SK-N-SH (cell line): Measurements from ENCODE around the gene TNRC6C. TPM values are rescaled to one million over a fixed set of nuclear protein-coding genes. Genes with fewer than 3 reads are reported as not detected.

Experiments used
- CTCF ChIA-PET: fragments of 300-600, 350-600 bp; formaldehyde crosslinking; extraction: SDS; loops from one replicate; lab custom pipeline; 2021; lab: Yijun Ruan, JAX
- POLR2A ChIA-PET: fragments of 350-600 bp; sonication (Branson Sonifier 250); formaldehyde crosslinking; extraction: SDS; loops from one replicate; lab custom pipeline; 2020; ENCODE audit warnings: antibody characterized with exemption, inconsistent platforms; lab: Yijun Ruan, JAX
- DNase-seq: peaks from one replicate; pipeline ENCODE4 v3.0.0; 2012
- H2AFZ ChIP-seq: fragments of 200-600 bp; sonication (generic); 2 replicates; pipeline ENCODE4 v1.8.1; 2016; ENCODE audit warnings: antibody characterized with exemption, mild to moderate bottlenecking, low read depth
- H3F3A ChIP-seq: fragments of 200-600 bp; sonication (generic); replicated peaks from 2 replicates; pipeline ENCODE3; 2016; ENCODE audit warnings: antibody characterized with exemption, mild to moderate bottlenecking; ENCODE audit not compliant: insufficient read depth
- H3K27ac ChIP-seq, 2 experiments: fragments of 200-500 bp in 1 of 2; fragments of 200-600 bp in 1 of 2; sonication (Bioruptor generic) in 1 of 2; sonication (generic), shearing (Covaris generic) in 1 of 2; 2 replicates each; pipeline versions ENCODE4 v1.5.1 to v1.6.1; 2014 to 2016; ENCODE audit warnings: low read depth in 2 of 2, inconsistent platforms in 1 of 2, low read length in 1 of 2, mild to moderate bottlenecking in 1 of 2, mixed read lengths in 1 of 2
- H3K27me3 ChIP-seq: fragments of 200-600 bp; sonication (generic), shearing (Covaris generic); 2 replicates; pipeline ENCODE4 v1.6.1; 2016; ENCODE audit warnings: mixed run types; ENCODE audit not compliant: insufficient read depth
- H3K36me3 ChIP-seq, 2 experiments: fragments of 200-500 bp in 1 of 2; fragments of 200-600 bp in 1 of 2; sonication (Bioruptor generic) in 1 of 2; sonication (generic) in 1 of 2; replicated peaks in 1 of 2; 2 replicates each; pipeline versions ENCODE3 to v1.5.1; 2014 to 2016; ENCODE audit warnings: low read length in 1 of 2, mild to moderate bottlenecking in 1 of 2; ENCODE audit not compliant: insufficient read depth in 2 of 2, control insufficient read depth in 1 of 2
- H3K4me1 ChIP-seq, 2 experiments: fragments of 200-500 bp in 1 of 2; fragments of 200-600 bp in 1 of 2; sonication (Bioruptor generic) in 1 of 2; sonication (generic), shearing (Covaris generic) in 1 of 2; 2 replicates each; pipeline versions ENCODE4 v1.5.1 to v1.6.1; 2014 to 2016; ENCODE audit warnings: low read depth in 1 of 2, low read length in 1 of 2, mixed run types in 1 of 2; ENCODE audit not compliant: insufficient read depth in 2 of 2, control insufficient read depth in 1 of 2
- H3K4me2 ChIP-seq: fragments of 200-600 bp; sonication (generic), shearing (Covaris generic); 2 replicates; pipeline ENCODE4 v1.6.1; 2017; ENCODE audit warnings: mixed run types
- H3K4me3 ChIP-seq, 2 experiments: fragments of 200-500 bp in 1 of 2; fragments of 200-600 bp in 1 of 2; sonication (Bioruptor generic) in 1 of 2; sonication (generic), shearing (Covaris generic) in 1 of 2; 2 replicates each; pipeline versions ENCODE4 v1.5.1 to v1.8.1; 2014 to 2016; ENCODE audit warnings: low read depth in 2 of 2, inconsistent platforms in 1 of 2, low read length in 1 of 2, mild to moderate bottlenecking in 1 of 2, mixed read lengths in 1 of 2, moderate library complexity in 1 of 2
- H3K79me2 ChIP-seq: fragments of 200-600 bp; sonication (generic); 2 replicates; pipeline ENCODE4 v1.8.1; 2017; ENCODE audit warnings: mild to moderate bottlenecking; ENCODE audit not compliant: insufficient read depth
- H3K9ac ChIP-seq: fragments of 200-600 bp; sonication (generic); 2 replicates; pipeline ENCODE4 v1.6.1; 2017; ENCODE audit warnings: mixed run types
- H3K9me2 ChIP-seq: fragments of 200-600 bp; sonication (generic); 2 replicates; pipeline ENCODE4 v1.6.1; 2017; ENCODE audit warnings: mixed run types
- H3K9me3 ChIP-seq: fragments of 200-600 bp; sonication (generic); 2 replicates; pipeline ENCODE4 v1.6.1; 2017; ENCODE audit warnings: mixed run types, mild to moderate bottlenecking, moderate library complexity
- H4K20me1 ChIP-seq: fragments of 200-600 bp; sonication (generic); 2 replicates; pipeline ENCODE4 v1.6.1; 2017; ENCODE audit warnings: mild to moderate bottlenecking, mixed run types; ENCODE audit not compliant: insufficient read depth
- CHD2 ChIP-seq: fragments of 150-350 bp; IDR thresholded peaks from 2 replicates; pipeline ENCODE4 v1.6.1; 2018; ENCODE audit warnings: low read length; ENCODE audit not compliant: partially characterized antibody
- CTCF ChIP-seq: fragments of 200-600 bp; sonication (generic); IDR thresholded peaks from 2 replicates; pipeline ENCODE4 v1.6.1; 2017; ENCODE audit warnings: antibody characterized with exemption, mild to moderate bottlenecking, moderate library complexity
- ELF1 ChIP-seq: IDR thresholded peaks from 2 replicates; pipeline ENCODE4 v1.4.0; 2012
- EZH2phosphoT487 ChIP-seq: fragments of 200-600 bp; sonication (generic); IDR thresholded peaks from 2 replicates; pipeline ENCODE4 v1.6.1; 2017; ENCODE audit warnings: low read depth, mixed run types, mild to moderate bottlenecking, antibody characterized with exemption, moderate library complexity, borderline replicate concordance
- GABPA ChIP-seq: IDR thresholded peaks from 2 replicates; pipeline ENCODE4 v1.4.0; 2012; ENCODE audit warnings: low read depth, mild to moderate bottlenecking
- GATA2 ChIP-seq: sonication (generic); formaldehyde crosslinking; IDR thresholded peaks from 2 replicates; pipeline ENCODE4 v1.5.0; 2020; ENCODE audit warnings: mild to moderate bottlenecking, missing genetic modification reagents
- IRF3 ChIP-seq: fragments of 150-350 bp; IDR thresholded peaks from 2 replicates; pipeline ENCODE4 v1.6.1; 2016; ENCODE audit warnings: mild to moderate bottlenecking, low read depth, low read length
- MAX ChIP-seq: IDR thresholded peaks from 2 replicates; pipeline ENCODE4 v1.4.0; 2012; ENCODE audit warnings: low read depth
- MEF2A ChIP-seq: IDR thresholded peaks from 2 replicates; pipeline ENCODE4 v1.4.0; 2012; ENCODE audit warnings: low read depth, borderline replicate concordance
- MXI1 ChIP-seq: IDR thresholded peaks from 2 replicates; pipeline ENCODE4 v1.6.1; 2012; ENCODE audit warnings: mild to moderate bottlenecking, low read depth, low read length, improper control_type of control experiment
- NFIC ChIP-seq: IDR thresholded peaks from 2 replicates; pipeline ENCODE4 v1.4.0; 2012; ENCODE audit warnings: borderline replicate concordance
- POLR2AphosphoS5 ChIP-seq: IDR thresholded peaks from 2 replicates; pipeline ENCODE4 v1.6.1; 2012; ENCODE audit warnings: low read depth, low read length
- RAD21 ChIP-seq: IDR thresholded peaks from 2 replicates; pipeline ENCODE4 v1.6.1; 2012; ENCODE audit warnings: mild to moderate bottlenecking, low read length
- RCOR1 ChIP-seq: fragments of 150-350 bp; IDR thresholded peaks from 2 replicates; pipeline ENCODE4 v1.6.1; 2017; ENCODE audit warnings: antibody characterized with exemption, low read length
- RFX5 ChIP-seq: IDR thresholded peaks from 2 replicates; pipeline ENCODE4 v1.6.1; 2012; ENCODE audit warnings: mild to moderate bottlenecking, improper control_type of control experiment, low read length
- SMC3 ChIP-seq: IDR thresholded peaks from 2 replicates; pipeline ENCODE4 v1.6.1; 2012; ENCODE audit warnings: low read depth, low read length, improper control_type of control experiment
- TCF12 ChIP-seq: IDR thresholded peaks from 2 replicates; pipeline ENCODE4 v1.4.0; 2012
- TEAD4 ChIP-seq: IDR thresholded peaks from 2 replicates; pipeline ENCODE4 v1.4.0; 2012; ENCODE audit warnings: mild to moderate bottlenecking, borderline replicate concordance; ENCODE audit not compliant: insufficient read depth
- USF1 ChIP-seq: IDR thresholded peaks from 2 replicates; pipeline ENCODE4 v1.4.0; 2012; ENCODE audit warnings: low read depth, borderline replicate concordance
- YY1 ChIP-seq: IDR thresholded peaks from 2 replicates; pipeline ENCODE4 v1.4.0; 2012; ENCODE audit warnings: low read depth, mild to moderate bottlenecking
- WGBS: methylation state at CpG from one replicate; pipeline ENCODE4 v1.1.6; 2017; ENCODE audit warnings: low lambda C conversion rate; 5-methylcytosine and 5-hydroxymethylcytosine counted together
- polyA plus RNA-seq, 3 experiments: library from polyadenylated mRNA; depleted of rRNA; stranded (reverse); fragments of >200 nt; gene quantifications; 2 replicates each; pipeline ENCODE4 v1.2.3, GENCODE V29; 2012
- TF ChIP-seq, protein P1 (sequence below): IDR thresholded peaks from 2 replicates; pipeline ENCODE4 v1.4.0; 2012; ENCODE audit warnings: low read depth, borderline replicate concordance

Gene TNRC6C
- polyA plus RNA-seq, 1 of the 3 experiments (the other 2 are of a cell fraction): 2.2 TPM

DNA sequence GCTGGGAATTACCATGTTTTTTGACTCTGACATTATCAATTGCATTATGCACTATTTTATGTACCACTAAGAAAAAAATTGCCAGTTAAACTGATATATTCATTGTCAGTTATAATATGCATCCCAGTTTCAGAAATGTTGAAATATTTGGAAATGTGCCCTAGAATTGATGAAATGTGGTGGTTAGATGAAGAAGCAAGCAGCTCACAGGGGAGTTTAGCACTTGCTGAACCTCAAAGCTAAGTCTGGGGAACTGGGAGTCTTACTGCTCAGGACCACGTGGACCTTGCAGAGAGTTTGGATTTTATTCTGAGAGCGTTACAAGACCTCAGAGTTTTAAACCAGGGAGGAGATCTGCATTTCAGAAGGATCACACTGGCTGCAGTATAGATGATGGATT is 67.9 kb downstream of the TNRC6C start:
- Histone ChIP-seq H3K27me3 (no peaks in the 10 kb centered on the region), H4K20me1 (no peaks in the 10 kb centered on the region), H3K4me3 (no peak overlapping the region), H3K79me2 (no peaks in the 10 kb centered on the region), H3K4me2 (no peak overlapping the region), H3K9ac (no peak overlapping the region), H3K9me2 (no peaks in the 10 kb centered on the region), H2AFZ (no peak overlapping the region), H3F3A (peaks cover 6% of the 10 kb centered on the region), H3K9me3 (no peaks in the 10 kb centered on the region), H3K4me1 (peaks cover 0 to under 1% of the 10 kb centered on the region in 2 experiments; a peak in 2 of 4 replicates), H3K36me3 (no peaks in the 10 kb centered on the region), H3K27ac (no peak overlapping the region)
- POLR2A ChIA-PET: no interaction called here
- TF ChIP-seq SMC3 (no peak), MAX (no peak), RCOR1 (no peak), CHD2 (no peak), RAD21 (no peak), TCF12 (no peak), MXI1 (no peak), GATA2 (CRISPR knock-in tag) (no peak), NFIC (no peak)
- CTCF ChIA-PET: interaction anchor here (0.8 to 5.3 kb wide), 8 partner anchors 7 to 484 kb away, joined by 3 to 47 read pairs (median 4); no protein-coding TSS in a partner anchor
- DNase-seq: no peak
- 96% methylated on average over 2 of the region's 2 CpGs for WGBS

- H3F3A ChIP-seq: peaks cover 9% of the 10 kb centered on the region
- TF ChIP-seq SMC3: no peak
- no peak for TF ChIP-seq CTCF
- no peak for TF ChIP-seq TEAD4
- TF ChIP-seq ELF1: no peak
- no peak for TF ChIP-seq RFX5
- no peak for TF ChIP-seq YY1
- TF ChIP-seq MXI1: no peak
- no peak for TF ChIP-seq IRF3
- no peak for TF ChIP-seq GABPA
- no peak for TF ChIP-seq EZH2phosphoT487
- TF ChIP-seq, protein P1, sequence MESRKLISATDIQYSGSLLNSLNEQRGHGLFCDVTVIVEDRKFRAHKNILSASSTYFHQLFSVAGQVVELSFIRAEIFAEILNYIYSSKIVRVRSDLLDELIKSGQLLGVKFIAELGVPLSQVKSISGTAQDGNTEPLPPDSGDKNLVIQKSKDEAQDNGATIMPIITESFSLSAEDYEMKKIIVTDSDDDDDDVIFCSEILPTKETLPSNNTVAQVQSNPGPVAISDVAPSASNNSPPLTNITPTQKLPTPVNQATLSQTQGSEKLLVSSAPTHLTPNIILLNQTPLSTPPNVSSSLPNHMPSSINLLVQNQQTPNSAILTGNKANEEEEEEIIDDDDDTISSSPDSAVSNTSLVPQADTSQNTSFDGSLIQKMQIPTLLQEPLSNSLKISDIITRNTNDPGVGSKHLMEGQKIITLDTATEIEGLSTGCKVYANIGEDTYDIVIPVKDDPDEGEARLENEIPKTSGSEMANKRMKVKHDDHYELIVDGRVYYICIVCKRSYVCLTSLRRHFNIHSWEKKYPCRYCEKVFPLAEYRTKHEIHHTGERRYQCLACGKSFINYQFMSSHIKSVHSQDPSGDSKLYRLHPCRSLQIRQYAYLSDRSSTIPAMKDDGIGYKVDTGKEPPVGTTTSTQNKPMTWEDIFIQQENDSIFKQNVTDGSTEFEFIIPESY: no peak
- no peak for TF ChIP-seq USF1
- TF ChIP-seq MEF2A: no peak
- TF ChIP-seq POLR2AphosphoS5: no peak
- no peaks in the 10 kb centered on the region for H3K9me2 ChIP-seq
- ChIA-PET CTCF (interaction anchor here (0.7 to 5.3 kb wide), 7 partner anchors 8 to 484 kb away, joined by 3 to 47 read pairs (median 3); no protein-coding TSS in a partner anchor), POLR2A (no interaction called here)
- H3K4me2 ChIP-seq: no peak overlapping the region
- no peak overlapping the region for H3K4me3 ChIP-seq
- WGBS: 88% methylated on average over 2 of the region's 2 CpGs
- H3K9me3 ChIP-seq: no peaks in the 10 kb centered on the region
- H3K36me3 ChIP-seq: no peaks in the 10 kb centered on the region
- no peak overlapping the region for H3K9ac ChIP-seq
- H3K27me3 ChIP-seq: no peaks in the 10 kb centered on the region
- H3K27ac ChIP-seq: no peak overlapping the region
- no peak for DNase-seq
- H2AFZ ChIP-seq: no peak overlapping the region
- no peaks in the 10 kb centered on the region for H3K79me2 ChIP-seq
- H4K20me1 ChIP-seq: no peaks in the 10 kb centered on the region
- peaks cover under 1 to 3% of the 10 kb centered on the region in 2 experiments; a peak in 3 of 4 replicates for H3K4me1 ChIP-seq
These were observed 68.6 kb downstream of the TNRC6C start for GRCh38 chr17:78027121-78027520.
